Mucosa of descending colon (tissue), 3 donors: ENCODE measurements around the gene KRTAP9-2. TPM values are rescaled to one million over a fixed set of nuclear protein-coding genes. Genes with fewer than 3 reads are reported as not detected.
"Not testable (repeated sequence)": the region's sequence is repeated elsewhere in the genome, so short reads cannot be mapped to it uniquely, and the experiment has no call there.

Source experiments
- ATAC-seq: fragments of 200-7000 bp; cut with Tn5 transposase; one replicate; pipeline ENCODE4 v1.9.1; 2020; ENCODE audit warnings: mild to moderate bottlenecking, moderate library complexity
- DNase-seq, 3 donors: peaks; one replicate each; pipeline ENCODE4 v3.0.0-alpha.2; 2020
- H3K36me3 ChIP-seq: fragments of 200-600 bp; one replicate; pipeline ENCODE4 v1.8.0; 2021; ENCODE audit warnings: low read depth, mild to moderate bottlenecking
- H3K4me1 ChIP-seq: fragments of 200-600 bp; one replicate; pipeline ENCODE4 v1.8.0; 2021; ENCODE audit warnings: low read depth, mild to moderate bottlenecking
- H3K4me3 ChIP-seq: fragments of 200-600 bp; one replicate; pipeline ENCODE4 v1.8.0; 2021; ENCODE audit warnings: mild to moderate bottlenecking
- H3K9me3 ChIP-seq: fragments of 200-600 bp; one replicate; pipeline ENCODE4 v1.8.0; 2021; ENCODE audit warnings: mild to moderate bottlenecking
- CTCF ChIP-seq: fragments of 200-600 bp; IDR thresholded peaks from one replicate; pipeline ENCODE4 v1.8.0; 2022; ENCODE audit warnings: antibody characterized with exemption, mild to moderate bottlenecking
- intact Hi-C, 2 donors: fragments of 100-400 bp; cut with DNase I in 1 of 2; cut with micrococcal nuclease in 1 of 2; formaldehyde crosslinking; loops; one replicate each; pipeline versions ENCODE4 v1.11.0 to v1.11.1; 2022; cut with DNase I, micrococcal nuclease
- total RNA-seq, 3 donors: library from RNA; stranded (reverse); fragmentation: NEBNext Ultra II Directional in 2 of 3; extraction: Animal tissue kit (Norgen Biotek cat#: 25700) in 2 of 3; gene quantifications; one replicate each; pipeline versions ENCODE4 v1.2.1 to v1.2.4, GENCODE V29; 2021 to 2023
- donor health status: DM: no; HTN: no; CAD: no; lungs with moderate emphysema.
- donor health status: DM: no; HTN: no; CAD: no.
- donor health status: DM: no; HTN: yes; CAD: no.

KRTAP9-2 gene
- total RNA-seq, 3 donors from 2014 or later: not detected

GRCh38 chr17:41184480-41184961, 41.9 kb upstream of the KRTAP9-2 start, which contains the start of gene KRTAP4-1:
TSS of gene KRTAP4-1 (minus strand) at chr17:41184911. CDS start at chr17:41184854, 57 bp downstream.
- ATAC-seq: no peak
- H3K9me3 ChIP-seq: no peaks in the 10 kb centered on the region
- H3K36me3 ChIP-seq: no peaks in the 10 kb centered on the region
- H3K4me1 ChIP-seq: no peaks in the 10 kb centered on the region
- intact Hi-C loops: no loop called here
- no peak within 1 kb of the TSS for H3K4me3 ChIP-seq
- no peak for DNase-seq
- TF ChIP-seq CTCF: no peak

- H3K4me3 ChIP-seq: no peak overlapping the region
- H3K36me3 ChIP-seq: no peaks in the 10 kb centered on the region
- DNase-seq (no peak), ATAC-seq (no peak)
- no peak for TF ChIP-seq CTCF
- intact Hi-C loops: no loop called here
- H3K4me1 ChIP-seq: no peaks in the 10 kb centered on the region
- H3K9me3 ChIP-seq: no peaks in the 10 kb centered on the region
Measured at GRCh38 chr17:41185001-41185400, 41.4 kb upstream of the KRTAP9-2 start.

- no peak overlapping the region for H3K4me3 ChIP-seq
- H3K9me3 ChIP-seq: no peaks in the 10 kb centered on the region
- intact Hi-C loops: no loop called here
- no peaks in the 10 kb centered on the region for H3K4me1 ChIP-seq
- ATAC-seq (no peak), DNase-seq (no peak)
- no peak for TF ChIP-seq CTCF
- no peaks in the 10 kb centered on the region for H3K36me3 ChIP-seq
Measured at GRCh38 chr17:41186872-41187271, 39.6 kb upstream of the KRTAP9-2 start.

GRCh38 chr17:41189837-41190318, 36.6 kb upstream of the KRTAP9-2 start, which contains the start of gene KRTAP9-1:
TSS of gene KRTAP9-1 (plus strand) at chr17:41189887. CDS start at chr17:41189887, 0 bp downstream.
- intact Hi-C loops, ATAC-seq, H3K4me3 ChIP-seq, DNase-seq, H3K4me1 ChIP-seq, H3K36me3 ChIP-seq, H3K9me3 ChIP-seq: not testable (repeated sequence)

GRCh38 chr17:41190328-41190727, 36.1 kb upstream of the KRTAP9-2 start:
- intact Hi-C loops: no loop called here
- H3K36me3 ChIP-seq: no peaks in the 10 kb centered on the region
- H3K4me1 ChIP-seq: no peaks in the 10 kb centered on the region
- no peaks in the 10 kb centered on the region for H3K9me3 ChIP-seq
- ATAC-seq (no peak), DNase-seq (no peak)
- TF ChIP-seq CTCF: no peak
- H3K4me3 ChIP-seq: no peak overlapping the region

- TF ChIP-seq CTCF: no peak
- Histone ChIP-seq H3K4me3 (no peak overlapping the region), H3K36me3 (no peaks in the 10 kb centered on the region), H3K4me1 (peaks cover 8% of the 10 kb centered on the region), H3K9me3 (no peaks in the 10 kb centered on the region)
- DNase-seq (no peak), ATAC-seq (no peak)
- intact Hi-C loops: no loop called here
Measured at GRCh38 chr17:41196068-41196467, 30.4 kb upstream of the KRTAP9-2 start.
